IMR-90 (cell line): Measurements from ENCODE around the gene ACSS1. TPM values are rescaled to one million over a fixed set of nuclear protein-coding genes. Genes with fewer than 3 reads are reported as not detected.

Source experiments
- ATAC-seq: fragments of 200-7000 bp; cut with Tn5 transposase; 2 replicates; pipeline ENCODE4 v1.9.1; 2020; ENCODE audit warnings: low read depth, mild to moderate bottlenecking, moderate library complexity
- BruUV-seq: library from RNA; stranded (reverse); fragments of 400-500 nt; replicated peaks from 2 replicates; lab custom pipeline; 2021; lab: Mats Ljungman, UMichigan
- CTCF ChIA-PET: fragments of 300-600 bp; formaldehyde crosslinking; extraction: SDS; loops from one replicate; lab custom pipeline; 2021; ENCODE audit warnings: antibody characterized with exemption; lab: Yijun Ruan, JAX
- POLR2A ChIA-PET: fragments of 300-600 bp; sonication (Branson Sonifier 250); formaldehyde crosslinking; loops from one replicate; lab custom pipeline; 2022; ENCODE audit warnings: antibody characterized with exemption; ENCODE audit not compliant: unreplicated experiment; lab: Charles Lee
- DNase-seq: peaks from one replicate; pipeline ENCODE4 v3.0.0; 2013
- H2AFZ ChIP-seq: replicated peaks from 2 replicates; pipeline ENCODE3; 2013; ENCODE audit warnings: low read length, mild to moderate bottlenecking; ENCODE audit not compliant: poor library complexity
- H2AK5ac ChIP-seq: 2 replicates; pipeline ENCODE4 v1.6.1; 2013; ENCODE audit warnings: low read depth, low read length, inconsistent platforms
- H2AK9ac ChIP-seq: replicated peaks from 2 replicates; pipeline ENCODE3; 2013; ENCODE audit warnings: mild to moderate bottlenecking, low read depth, low read length, moderate library complexity; ENCODE audit not compliant: poor library complexity
- H2BK120ac ChIP-seq: 2 replicates; pipeline ENCODE4 v1.6.1; 2013; ENCODE audit warnings: low read depth, low read length, inconsistent platforms
- H2BK15ac ChIP-seq: 3 replicates; pipeline ENCODE4 v1.6.1; 2013; ENCODE audit warnings: low read depth, low read length, inconsistent platforms
- H2BK20ac ChIP-seq: 2 replicates; pipeline ENCODE4 v1.6.1; 2013; ENCODE audit warnings: low read depth, mild to moderate bottlenecking, inconsistent platforms, low read length, moderate library complexity
- H2BK5ac ChIP-seq: 2 replicates; pipeline ENCODE4 v1.6.1; 2013; ENCODE audit warnings: mild to moderate bottlenecking, low read depth, low read length, inconsistent platforms; ENCODE audit not compliant: poor library complexity, severe bottlenecking
- H3K14ac ChIP-seq: replicated peaks from 2 replicates; pipeline ENCODE4 v1.6.1; 2013; ENCODE audit warnings: low read depth, low read length, inconsistent platforms
- H3K18ac ChIP-seq: 2 replicates; pipeline ENCODE4 v1.6.1; 2013; ENCODE audit warnings: low read depth, low read length, control low read depth
- H3K23ac ChIP-seq: 2 replicates; pipeline ENCODE4 v1.6.1; 2013; ENCODE audit warnings: low read depth, low read length, inconsistent platforms
- H3K27ac ChIP-seq: 2 replicates; pipeline ENCODE4 v1.5.1; 2013; ENCODE audit warnings: mild to moderate bottlenecking, control low read depth, low read length; ENCODE audit not compliant: insufficient read depth
- H3K27me3 ChIP-seq: 2 replicates; pipeline ENCODE4 v1.6.1; 2013; ENCODE audit warnings: low read length; ENCODE audit not compliant: control insufficient read depth, insufficient read depth
- H3K36me3 ChIP-seq: 2 replicates; pipeline ENCODE4 v1.6.1; 2013; ENCODE audit warnings: low read length, mixed read lengths; ENCODE audit not compliant: control insufficient read depth, insufficient read depth
- H3K4ac ChIP-seq: 2 replicates; pipeline ENCODE4 v1.6.1; 2013; ENCODE audit warnings: low read depth, low read length, inconsistent platforms
- H3K4me1 ChIP-seq: 2 replicates; pipeline ENCODE4 v1.6.1; 2013; ENCODE audit warnings: low read length, mixed read lengths; ENCODE audit not compliant: control insufficient read depth, insufficient read depth
- H3K4me2 ChIP-seq: 2 replicates; pipeline ENCODE4 v1.6.1; 2013; ENCODE audit warnings: low read depth, mild to moderate bottlenecking, control low read depth, low read length, moderate library complexity
- H3K4me3 ChIP-seq: 2 replicates; pipeline ENCODE4 v1.5.1; 2013; ENCODE audit warnings: low read depth, mild to moderate bottlenecking, control low read depth, low read length, moderate library complexity; ENCODE audit not compliant: insufficient read depth
- H3K56ac ChIP-seq: 2 replicates; pipeline ENCODE4 v1.6.1; 2013; ENCODE audit warnings: low read length, inconsistent platforms; ENCODE audit not compliant: insufficient read depth; ENCODE audit errors: extremely low read depth
- H3K79me1 ChIP-seq, 2 experiments: 2 replicates each; pipeline ENCODE4 v1.6.1; 2013; ENCODE audit warnings: low read length in 2 of 2, inconsistent platforms in 1 of 2, low read depth in 1 of 2
- H3K9ac ChIP-seq: 2 replicates; pipeline ENCODE4 v1.6.1; 2013; ENCODE audit warnings: low read depth, low read length, control low read depth
- H3K9me1 ChIP-seq: 2 replicates; pipeline ENCODE4 v1.6.1; 2013; ENCODE audit warnings: low read length, inconsistent platforms; ENCODE audit not compliant: insufficient read depth
- H3K9me3 ChIP-seq: 2 replicates; pipeline ENCODE4 v1.6.1; 2013; ENCODE audit warnings: low read length; ENCODE audit not compliant: control insufficient read depth, insufficient read depth
- H4K20me1 ChIP-seq: 2 replicates; pipeline ENCODE4 v1.6.1; 2013; ENCODE audit warnings: low read length, inconsistent platforms; ENCODE audit not compliant: insufficient read depth
- H4K5ac ChIP-seq: 2 replicates; pipeline ENCODE4 v1.6.1; 2013; ENCODE audit warnings: mild to moderate bottlenecking, low read depth, low read length, control low read depth
- H4K8ac ChIP-seq, 2 experiments: 2 replicates each; pipeline ENCODE4 v1.6.1; 2013; ENCODE audit warnings: low read depth in 2 of 2, low read length in 2 of 2, control low read depth in 1 of 2, inconsistent platforms in 1 of 2
- H4K91ac ChIP-seq: 2 replicates; pipeline ENCODE4 v1.6.1; 2013; ENCODE audit warnings: low read depth, low read length, inconsistent platforms; ENCODE audit not compliant: insufficient read depth
- CEBPB ChIP-seq: IDR thresholded peaks from 2 replicates; pipeline ENCODE4 v1.6.1; 2012; ENCODE audit warnings: low read depth, low read length, improper control_type of control experiment
- CHD1 ChIP-seq: IDR thresholded peaks from 2 replicates; pipeline ENCODE4 v1.6.1; 2012; ENCODE audit warnings: low read depth, low read length, improper control_type of control experiment
- CTCF ChIP-seq: conservative IDR thresholded peaks from 2 replicates; pipeline ENCODE4 v1.5.1; 2012; ENCODE audit warnings: mild to moderate bottlenecking, low read depth, low read length, improper control_type of control experiment
- ELK1 ChIP-seq: fragments of 150-350 bp; IDR thresholded peaks from 2 replicates; pipeline ENCODE4 v1.6.1; 2016; ENCODE audit warnings: low read depth, mild to moderate bottlenecking, low read length, moderate library complexity, borderline replicate concordance
- FOS ChIP-seq: fragments of 150-350 bp; IDR thresholded peaks from 2 replicates; pipeline ENCODE4 v1.6.1; 2016; ENCODE audit warnings: low read depth, low read length
- MAFK ChIP-seq: IDR thresholded peaks from 2 replicates; pipeline ENCODE4 v1.6.1; 2012; ENCODE audit warnings: low read depth, low read length, improper control_type of control experiment
- MAZ ChIP-seq: IDR thresholded peaks from 2 replicates; pipeline ENCODE4 v1.6.1; 2012; ENCODE audit warnings: low read depth, mild to moderate bottlenecking, low read length, improper control_type of control experiment, moderate library complexity, borderline replicate concordance
- MXI1 ChIP-seq: IDR thresholded peaks from 2 replicates; pipeline ENCODE4 v1.6.1; 2012; ENCODE audit warnings: low read depth, mild to moderate bottlenecking, low read length, moderate library complexity, borderline replicate concordance
- NFE2L2 ChIP-seq: fragments of 150-350 bp; IDR thresholded peaks from 2 replicates; pipeline ENCODE4 v1.6.1; 2016; ENCODE audit warnings: low read depth, mild to moderate bottlenecking, low read length
- POLR2A ChIP-seq: IDR thresholded peaks from 2 replicates; pipeline ENCODE4 v1.6.1; 2012; ENCODE audit warnings: mild to moderate bottlenecking, low read depth, low read length
- RAD21 ChIP-seq: IDR thresholded peaks from 2 replicates; pipeline ENCODE4 v1.6.1; 2012; ENCODE audit warnings: low read length, improper control_type of control experiment
- RCOR1 ChIP-seq: IDR thresholded peaks from 2 replicates; pipeline ENCODE4 v1.6.1; 2012; ENCODE audit warnings: mild to moderate bottlenecking, low read length, improper control_type of control experiment; ENCODE audit not compliant: insufficient replicate concordance
- RFX5 ChIP-seq: IDR thresholded peaks from 2 replicates; pipeline ENCODE4 v1.8.0; 2012; ENCODE audit warnings: low read depth, mild to moderate bottlenecking, low read length, moderate library complexity
- SMC3 ChIP-seq: fragments of 150-350 bp; IDR thresholded peaks from 2 replicates; pipeline ENCODE4 v1.6.1; 2016; ENCODE audit warnings: low read depth, mild to moderate bottlenecking, antibody characterized with exemption, low read length, moderate library complexity
- WGBS, 2 experiments: methylation state at CpG; one replicate each; pipeline versions ENCODE4 v1.1.5 to v1.1.7; 2013; ENCODE audit warnings: missing lambda C conversion rate in 2 of 2; ENCODE audit not compliant: insufficient read length in 1 of 2; ENCODE audit errors: extremely low coverage in 2 of 2; 5-methylcytosine and 5-hydroxymethylcytosine counted together
- dilution Hi-C: fragments of 300-500 bp; cut with HindIII; formaldehyde crosslinking; loops from one replicate; pipeline ENCODE4 v1.14.3; 2018; ENCODE audit warnings: low sequenced_read_pairs; ENCODE audit not compliant: unreplicated experiment
- in situ Hi-C: fragments of 300-500 bp; cut with MboI; formaldehyde crosslinking; loops from 3 replicates; pipeline ENCODE4 v1.14.3; 2019; ENCODE audit warnings: low sequenced_read_pairs, inconsistent platforms, mixed read lengths
- intact Hi-C: fragments of 100-400 bp; cut with micrococcal nuclease; formaldehyde crosslinking; loops from 2 replicates; pipeline ENCODE4 v1.10.0; 2022
- polyA plus RNA-seq, 3 experiments: library from polyadenylated mRNA; depleted of rRNA; stranded (reverse); fragments of >200 nt; gene quantifications; 2 replicates each; pipeline ENCODE4 v1.2.3, GENCODE V29; 2012; ENCODE audit warnings: low replicate concordance in 1 of 3
- total RNA-seq: library from RNA; depleted of rRNA; stranded (reverse); fragments of >200 nt; gene quantifications from 2 replicates; pipeline ENCODE4 v1.2.3, GENCODE V29; 2012

The ACSS1 gene
- total and polyA plus RNA-seq, 2 of the 4 experiments (the other 2 are of a cell fraction): 0.72 to 1.2 TPM

- TF ChIP-seq RCOR1: no peak
Observed at GRCh38 chr20:25049261-25050060, 8.5 kb downstream of the ACSS1 start (continued).

- peaks cover 2% of the 10 kb centered on the region; the same call in 1 of the 2 replicates for H3K9me1 ChIP-seq
- ChIA-PET POLR2A (no interaction called here), CTCF (no interaction called here)
- no peak for TF ChIP-seq MXI1
- no peak for TF ChIP-seq NFE2L2
- TF ChIP-seq RFX5: no peak
- no peak for TF ChIP-seq FOS
- TF ChIP-seq MAZ: no peak
- no peak for TF ChIP-seq CEBPB
- no peak for TF ChIP-seq MAFK
- no peak for TF ChIP-seq POLR2A
- TF ChIP-seq RAD21: no peak
- TF ChIP-seq CHD1: no peak
- TF ChIP-seq CTCF: no peak
- TF ChIP-seq SMC3: no peak
- no peak for TF ChIP-seq ELK1
Observed at GRCh38 chr20:25048519-25048952, 9.4 kb downstream of the ACSS1 start.

More at GRCh38 chr20:25048519-25048952, 9.4 kb downstream of the ACSS1 start:
- Histone ChIP-seq H4K91ac (no peak overlapping the region), H3K9me3 (no peaks in the 10 kb centered on the region), H4K20me1 (0 out of 2 replicates have a peak, but pooled peaks cover 7% of the 10 kb centered on the region), H3K4me3 (no peak overlapping the region), H2BK20ac (no peak overlapping the region), H3K27ac (no peak overlapping the region), H4K5ac (no peak overlapping the region), H3K9ac (no peak overlapping the region), H2AK5ac (no peak overlapping the region), H3K23ac (no peak overlapping the region), H2AK9ac (no peak overlapping the region), H3K18ac (no peak overlapping the region), H3K4ac (no peak overlapping the region), H2BK5ac (no peak overlapping the region), H3K14ac (no peak overlapping the region), H3K56ac (no peak overlapping the region), H3K27me3 (peaks cover 34% of the 10 kb centered on the region; the same call in 1 of the 2 replicates), H2AFZ (no peak overlapping the region), H3K4me1 (no peaks in the 10 kb centered on the region), H4K8ac (no peak overlapping the region), H2BK15ac (no peak overlapping the region), H3K4me2 (no peak overlapping the region), H2BK120ac (no peak overlapping the region), H3K36me3 (no peaks in the 10 kb centered on the region), H3K79me1 (no peaks in the 10 kb centered on the region)
- in situ Hi-C loops: no loop called here
- DNase-seq (no peak), ATAC-seq (no peak)
- WGBS, 2 experiments: no CpG with 5 or more reads among the region's 8 CpGs
- dilution Hi-C loops: no loop called here
- intact Hi-C loops: no loop called here
- BruUV-seq: no TSS peak
